ENCODE data around the gene JCAD.
"Not testable (repeated sequence)": the region's sequence is repeated elsewhere in the genome, so short reads cannot be mapped to it uniquely, and the experiment has no call there.

Gene JCAD

DNA sequence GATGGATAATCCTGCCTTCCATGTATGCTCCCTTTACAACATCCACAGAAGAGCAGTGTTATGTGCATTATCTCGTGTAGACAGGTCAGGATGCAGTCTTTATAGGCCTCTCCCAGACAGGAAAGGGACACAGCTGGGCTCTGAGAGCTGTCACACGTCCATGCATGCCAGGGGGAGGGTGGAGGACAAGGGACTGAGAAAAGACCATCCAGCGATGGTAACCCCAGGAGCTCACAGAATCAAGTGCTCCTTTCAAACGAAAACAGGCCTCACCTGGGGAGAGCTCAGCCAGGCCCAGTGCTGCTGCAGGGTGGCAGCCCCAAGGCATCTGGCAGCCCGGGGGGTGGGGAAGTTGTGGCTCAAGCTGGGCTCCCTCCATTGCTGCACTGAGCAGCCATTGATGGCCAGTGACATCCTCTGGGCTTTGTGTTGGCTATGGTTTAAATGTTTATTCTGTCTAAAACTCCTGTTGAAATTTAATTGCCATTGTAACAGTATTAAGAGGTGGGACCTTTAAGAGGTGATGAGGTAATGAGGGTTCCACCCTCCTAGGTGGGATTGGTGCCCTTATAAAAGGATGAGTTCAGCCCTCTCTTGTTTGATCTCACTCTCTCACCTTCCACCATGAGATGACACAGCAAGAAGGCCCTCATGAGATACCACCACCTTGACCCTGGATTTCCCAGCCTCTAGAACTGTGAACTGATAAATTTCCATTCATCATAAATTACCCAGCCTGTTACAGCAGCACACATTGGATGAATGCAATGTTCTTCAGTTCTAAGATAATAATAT lies 15.7 kb downstream of the JCAD start:
- no peak for DNase-seq

DNA sequence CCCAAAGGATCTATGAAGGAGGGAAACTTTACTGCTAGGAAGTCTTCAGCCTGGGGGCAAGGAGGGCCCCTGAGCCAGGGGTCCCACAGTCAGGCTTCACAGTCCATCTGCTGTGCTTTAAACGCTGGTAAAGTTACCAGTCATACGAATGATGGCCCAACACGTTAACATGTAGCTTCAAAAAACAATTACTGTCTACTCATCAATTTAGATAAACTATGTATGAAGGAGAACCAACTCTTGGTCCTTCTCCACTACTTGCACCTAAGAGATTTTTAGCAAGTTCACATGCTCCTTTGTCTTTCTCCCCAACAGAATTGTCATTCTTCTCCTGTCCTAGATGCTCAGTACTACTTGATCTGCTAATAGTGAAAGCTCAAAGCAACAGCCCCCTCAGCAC lies 16.6 kb downstream of the JCAD start:
- DNase-seq = no peak

DNA sequence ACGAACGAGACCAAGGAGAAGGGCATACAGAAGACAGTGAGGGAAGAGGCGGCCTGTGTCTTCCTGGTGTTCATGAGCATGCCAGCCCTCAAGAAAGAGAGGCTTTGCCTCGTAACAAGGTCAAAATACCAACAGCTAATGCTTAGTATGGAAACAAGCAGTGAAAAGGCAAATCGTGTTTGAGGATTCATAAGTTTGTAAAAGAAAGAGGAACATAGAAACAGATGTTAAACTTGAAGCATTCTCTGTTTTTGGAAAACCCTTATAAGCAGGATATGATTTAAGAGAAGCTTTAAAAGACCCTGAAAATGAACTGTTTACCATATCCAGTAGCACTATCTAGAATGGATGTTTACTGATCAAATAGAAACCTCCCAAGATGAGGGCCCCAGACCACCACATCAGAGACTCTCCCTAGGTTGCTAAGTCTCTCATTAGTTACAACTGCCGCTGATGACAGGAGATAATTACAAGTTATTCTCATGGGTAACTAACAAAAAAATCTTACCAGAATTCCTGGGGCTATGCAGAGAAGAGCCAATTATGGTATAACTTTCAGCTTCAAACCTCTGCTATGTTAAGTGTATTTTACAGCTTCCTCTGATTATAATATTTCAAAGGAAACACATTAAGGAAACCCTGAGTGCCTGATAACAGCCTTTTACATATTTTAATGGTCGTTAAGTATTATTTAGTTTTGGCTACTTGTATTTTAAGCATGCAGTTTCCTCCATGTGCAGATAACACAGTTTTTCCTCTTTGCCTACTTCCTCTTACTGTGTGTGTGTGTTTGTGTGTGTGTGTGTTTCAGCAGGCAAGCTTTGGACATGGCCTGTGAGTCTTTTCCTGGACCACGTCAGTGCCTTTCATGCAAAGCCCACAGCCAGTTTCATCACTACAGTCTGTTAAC lies 17.9 kb downstream of the JCAD start:
- DNase-seq = no peak

DNA sequence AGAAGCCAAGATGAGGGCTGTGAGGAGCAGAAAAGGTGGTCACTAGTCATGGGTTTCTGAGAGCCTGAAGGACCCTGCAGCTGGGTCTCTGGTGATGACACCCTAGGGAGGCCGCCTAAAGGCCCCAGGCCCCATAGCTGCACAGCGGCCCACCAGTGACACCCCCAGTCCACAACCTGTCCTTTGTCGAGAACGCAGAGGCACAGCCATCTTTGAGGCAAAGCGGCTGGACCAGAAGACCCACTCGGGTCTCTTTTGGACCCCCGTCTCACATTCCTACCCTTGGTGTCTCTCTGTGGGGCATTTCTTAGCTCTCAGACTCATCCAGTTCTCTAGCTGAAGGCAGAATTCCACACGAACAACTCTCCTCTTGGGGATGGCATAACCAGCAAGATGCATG lies 18.8 kb downstream of the JCAD start:
- DNase-seq = no peak

DNA sequence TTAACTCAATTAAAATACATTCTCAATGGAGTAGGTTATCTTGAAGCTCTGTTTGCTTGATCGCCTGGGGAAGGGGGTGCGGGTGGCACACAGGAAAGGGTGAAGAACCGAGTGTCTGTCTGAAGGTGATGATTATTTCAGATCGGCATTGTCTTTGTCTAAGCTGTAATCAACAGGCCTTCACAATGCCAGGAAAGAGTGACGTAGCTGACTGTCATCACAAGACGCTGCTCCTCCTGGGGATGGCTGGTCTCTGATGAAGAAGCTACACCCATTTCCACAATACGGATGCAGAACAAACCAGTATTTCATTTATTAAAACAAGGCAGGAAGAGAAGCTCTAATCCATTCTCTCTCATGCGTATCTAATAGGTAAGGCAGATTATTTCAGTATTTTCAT lies 19.4 kb downstream of the JCAD start:
- DNase-seq = no peak

DNA sequence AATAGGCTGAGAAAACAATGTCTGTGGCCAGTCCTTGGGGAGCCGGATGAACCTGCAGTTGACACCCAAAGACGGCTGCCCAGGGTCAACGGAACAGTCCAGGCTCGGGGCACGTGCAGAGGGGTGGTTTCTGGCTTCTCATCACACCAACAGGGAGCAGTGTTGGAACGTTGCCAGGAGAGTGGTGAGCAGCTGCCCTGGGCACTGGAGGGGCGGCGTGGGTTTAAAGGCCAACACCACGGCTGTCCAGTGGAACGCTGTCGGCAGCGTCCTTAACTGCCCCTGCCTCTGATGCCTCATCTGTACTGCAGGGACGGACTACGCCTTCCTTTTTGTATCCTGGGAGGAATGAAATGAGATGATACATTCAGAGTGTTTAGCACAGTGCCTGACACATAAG lies 19.8 kb downstream of the JCAD start:
- no peak for DNase-seq

DNA sequence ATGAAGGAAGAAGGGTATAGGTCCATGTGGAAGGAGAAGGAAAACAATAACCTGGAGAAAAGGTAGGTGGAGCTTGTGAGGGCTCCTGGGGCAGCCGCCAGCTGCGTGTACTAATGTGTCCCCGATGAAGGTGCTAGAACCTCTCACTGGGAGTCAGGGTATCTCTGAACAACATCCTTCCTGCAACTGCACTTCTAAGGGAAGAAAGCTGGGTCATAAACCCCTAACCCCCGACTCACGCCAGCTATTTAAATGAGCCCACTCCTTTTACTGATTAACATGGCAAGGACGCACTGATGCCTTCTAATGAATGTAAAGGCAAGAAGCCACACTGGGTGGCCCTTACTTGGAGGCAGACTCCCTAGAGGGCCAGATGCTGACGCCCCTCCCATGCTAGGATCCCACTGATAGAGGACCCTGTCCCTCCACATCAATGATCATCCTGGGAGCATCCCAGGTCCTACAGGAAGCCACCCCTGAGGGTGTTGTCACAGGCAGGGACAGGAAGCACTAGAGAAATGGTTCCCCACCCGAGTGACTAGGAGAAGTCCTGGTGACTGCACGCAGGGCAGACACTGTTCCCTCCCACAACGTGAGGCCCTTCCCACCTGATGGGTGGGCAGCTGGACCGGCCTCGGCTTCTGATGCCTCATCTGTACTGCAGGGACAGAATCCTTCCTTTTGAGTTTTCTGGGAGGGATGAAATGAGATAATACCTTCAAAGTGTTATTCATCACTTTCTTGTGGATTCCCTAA lies 20.4 kb downstream of the JCAD start:
- no peak for DNase-seq

DNA sequence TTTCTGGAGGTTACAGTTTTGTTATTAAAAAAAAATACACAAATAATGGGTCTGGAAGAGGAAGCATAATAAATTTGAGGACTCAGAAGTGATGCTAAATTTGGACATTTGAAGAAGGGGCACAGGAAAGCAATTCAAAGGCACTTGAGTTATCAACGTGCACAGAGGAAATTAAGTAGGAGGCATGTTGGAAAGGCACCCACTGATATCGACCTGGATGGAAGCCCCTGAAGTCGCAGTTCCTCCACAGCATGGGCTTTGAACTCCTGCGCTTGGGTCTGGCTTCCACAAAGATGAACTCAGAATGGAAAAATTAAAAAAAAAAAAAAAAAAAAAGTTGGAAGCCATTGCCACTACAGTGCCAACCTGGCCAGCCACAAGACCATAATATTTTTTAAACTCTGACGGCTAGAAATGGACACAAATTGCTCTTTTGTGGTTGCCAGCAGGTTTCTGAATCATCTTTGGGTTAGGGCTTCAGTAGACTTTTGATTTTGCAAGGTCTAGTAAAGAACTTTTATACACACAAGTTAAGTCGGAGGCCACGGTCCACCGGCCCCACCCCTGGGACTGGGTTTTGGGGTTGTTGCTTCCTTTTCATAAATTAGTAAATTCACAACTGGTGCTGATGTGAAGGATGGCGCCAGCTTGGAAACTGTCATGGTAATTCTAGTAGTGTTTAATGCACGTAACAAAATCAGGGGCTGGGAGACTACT lies 21.6 kb downstream of the JCAD start:
- no peak for DNase-seq

DNA sequence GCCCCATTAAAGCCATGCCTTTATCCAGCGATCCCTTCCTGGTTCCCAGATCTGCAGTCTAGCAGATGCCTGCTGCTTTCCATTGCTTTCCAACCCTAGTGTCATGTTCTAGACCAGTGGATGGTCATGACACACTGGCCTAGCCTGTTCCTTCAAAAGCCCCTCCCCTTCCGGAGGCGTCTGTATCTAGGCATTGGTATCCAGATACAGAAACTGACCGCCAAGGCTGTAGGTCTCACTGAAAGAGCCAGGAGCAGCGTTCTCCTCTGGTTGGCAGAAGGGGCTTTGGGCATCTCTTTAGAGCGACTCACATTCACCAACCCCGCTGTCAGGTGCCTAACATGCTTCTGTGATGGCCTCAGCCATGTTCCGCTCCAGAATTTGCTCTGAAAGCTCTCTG lies 22.6 kb downstream of the JCAD start:
- DNase-seq = no peak

DNA sequence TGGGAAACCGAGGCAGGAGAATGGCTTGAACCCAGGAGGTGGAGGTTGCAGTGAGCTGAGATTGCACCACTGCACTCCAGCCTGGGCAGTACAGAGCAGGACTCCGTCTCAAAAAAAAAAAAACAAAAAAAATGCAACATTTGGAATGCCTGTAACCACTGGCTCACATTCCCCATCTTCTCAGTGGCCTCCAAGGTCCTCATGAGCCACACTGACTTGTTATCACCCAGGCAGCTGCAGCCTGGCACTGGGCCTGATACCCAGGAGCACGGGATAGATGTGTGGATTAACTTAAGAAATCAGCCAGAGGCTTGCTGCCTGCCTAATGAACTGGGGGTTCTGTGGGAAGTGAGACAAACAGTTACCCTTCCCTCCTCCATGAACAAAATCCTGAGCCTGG lies 23.0 kb downstream of the JCAD start:
- DNase-seq = no peak

DNA sequence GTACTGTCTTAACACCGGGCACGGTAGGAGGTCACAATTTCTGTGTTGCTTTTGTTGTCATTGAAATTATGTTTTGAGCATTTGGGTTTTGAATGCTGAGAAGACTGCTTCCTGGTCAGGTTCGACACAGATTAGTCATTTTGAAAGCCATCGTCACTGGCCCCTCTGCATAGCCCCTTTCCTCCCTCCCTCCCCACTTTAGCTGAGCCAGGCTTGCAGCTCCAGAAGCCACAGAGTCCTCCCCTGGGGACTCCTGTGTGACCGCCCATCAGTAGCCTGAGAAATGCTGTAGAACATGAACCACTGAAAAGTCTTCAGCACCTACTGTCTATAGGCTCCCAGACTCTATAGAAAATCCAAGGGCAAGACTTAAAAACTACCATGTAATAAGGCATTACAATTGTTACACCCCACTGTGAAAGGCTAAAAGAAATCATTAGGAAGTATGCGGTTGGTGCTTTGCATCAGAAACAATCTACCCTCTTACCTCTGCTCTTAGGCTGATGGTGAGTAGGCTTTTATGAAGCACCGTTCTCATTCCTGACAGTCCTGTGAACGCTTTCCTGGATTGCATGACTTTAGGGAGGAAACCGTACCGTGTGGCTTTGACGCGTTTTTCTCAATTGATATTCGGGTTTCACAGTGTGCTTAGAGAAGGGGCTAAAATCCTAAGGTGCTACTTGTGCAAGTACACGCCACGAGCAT lies 24.8 kb downstream of the JCAD start:
- DNase-seq = peak in 1 of 5 donors; percentile 63

DNA sequence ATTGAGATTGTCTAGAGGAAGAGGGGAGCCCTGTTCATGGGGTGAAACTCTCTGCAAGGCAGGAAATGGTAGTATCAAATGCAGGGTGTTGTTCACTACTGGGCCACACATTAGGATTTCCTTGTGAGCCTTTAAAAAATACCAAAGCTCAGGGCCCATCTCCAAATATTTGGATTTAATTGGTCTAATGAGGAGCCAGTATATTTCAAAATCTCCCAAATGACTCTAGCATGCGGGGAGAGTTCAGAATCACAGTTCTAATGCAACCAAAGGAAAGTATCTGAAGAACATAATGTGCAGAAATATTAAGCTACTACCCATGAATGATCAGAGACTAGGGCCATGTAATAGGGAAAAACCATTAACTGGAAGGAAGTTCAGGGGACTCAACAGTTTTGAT lies 27.3 kb downstream of the JCAD start:
- no peak for DNase-seq

DNA sequence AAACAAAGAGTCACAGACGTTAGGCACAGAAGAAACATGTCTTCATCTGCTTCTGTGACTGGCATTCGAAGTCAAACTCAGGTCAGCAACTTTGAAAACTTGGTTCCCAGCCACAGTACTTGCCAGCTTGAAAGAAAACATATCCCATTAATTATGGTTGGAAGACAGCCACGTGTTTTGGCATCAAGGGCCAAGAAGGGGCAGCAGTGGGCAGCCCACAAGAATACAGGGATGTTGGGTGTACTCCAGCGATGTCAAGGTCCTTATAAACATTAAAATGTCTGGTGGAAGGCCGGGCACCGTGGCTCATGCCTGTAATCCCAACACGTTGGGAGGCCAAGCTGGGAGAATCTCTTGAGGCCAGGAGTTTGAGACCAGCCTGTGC lies 29.5 kb downstream of the JCAD start:
- no peak for DNase-seq

DNA sequence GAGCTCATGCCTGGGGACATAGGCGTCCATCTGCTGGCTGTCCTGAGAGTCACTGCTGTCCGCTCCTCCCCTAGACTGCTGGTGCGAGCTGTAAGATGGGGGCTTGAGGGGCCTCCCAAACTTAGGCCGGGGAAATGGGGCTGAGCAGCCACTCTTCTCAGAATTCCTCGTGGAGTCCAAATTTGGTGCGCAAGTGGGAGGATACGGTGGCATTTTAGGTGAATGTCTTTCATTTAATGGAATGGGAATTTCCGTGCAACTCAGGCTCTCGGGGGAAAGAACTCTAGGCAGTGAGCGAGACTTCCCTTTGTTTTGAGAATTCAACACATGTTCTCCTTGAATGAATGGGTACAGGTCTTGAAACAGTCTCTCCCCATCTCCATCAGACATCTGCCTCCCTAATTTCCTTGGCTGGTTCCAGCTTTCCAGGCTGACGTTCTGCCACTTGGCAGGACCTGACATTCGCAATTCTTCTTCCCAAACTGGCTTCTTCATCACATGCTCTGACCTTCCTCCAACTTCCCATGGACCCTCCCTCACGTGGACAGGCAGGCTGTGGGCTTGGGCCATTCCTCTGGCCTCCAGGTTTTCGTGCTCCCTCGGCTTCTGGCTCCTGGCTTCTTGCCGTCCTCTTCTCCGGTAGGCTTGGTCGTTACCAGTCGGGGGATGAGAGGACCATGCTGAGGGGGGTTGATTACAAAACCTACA lies 30.1 kb downstream of the JCAD start:
- no peak for DNase-seq

DNA sequence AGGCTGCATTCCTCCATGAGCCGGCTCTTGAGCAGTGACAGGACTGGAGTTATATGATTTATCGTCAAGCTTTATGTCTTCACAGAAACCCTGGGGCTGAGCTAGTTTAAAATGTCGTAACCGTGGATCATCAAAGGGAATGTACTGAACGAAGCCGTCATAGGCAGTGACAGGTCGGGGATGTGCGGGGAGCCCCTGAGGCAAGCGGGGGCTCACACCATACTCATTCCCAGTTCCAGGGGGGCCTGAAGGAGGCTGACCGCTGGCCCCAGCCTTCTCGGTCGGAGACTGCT lies 30.7 kb downstream of the JCAD start:
- no peak for DNase-seq

DNA sequence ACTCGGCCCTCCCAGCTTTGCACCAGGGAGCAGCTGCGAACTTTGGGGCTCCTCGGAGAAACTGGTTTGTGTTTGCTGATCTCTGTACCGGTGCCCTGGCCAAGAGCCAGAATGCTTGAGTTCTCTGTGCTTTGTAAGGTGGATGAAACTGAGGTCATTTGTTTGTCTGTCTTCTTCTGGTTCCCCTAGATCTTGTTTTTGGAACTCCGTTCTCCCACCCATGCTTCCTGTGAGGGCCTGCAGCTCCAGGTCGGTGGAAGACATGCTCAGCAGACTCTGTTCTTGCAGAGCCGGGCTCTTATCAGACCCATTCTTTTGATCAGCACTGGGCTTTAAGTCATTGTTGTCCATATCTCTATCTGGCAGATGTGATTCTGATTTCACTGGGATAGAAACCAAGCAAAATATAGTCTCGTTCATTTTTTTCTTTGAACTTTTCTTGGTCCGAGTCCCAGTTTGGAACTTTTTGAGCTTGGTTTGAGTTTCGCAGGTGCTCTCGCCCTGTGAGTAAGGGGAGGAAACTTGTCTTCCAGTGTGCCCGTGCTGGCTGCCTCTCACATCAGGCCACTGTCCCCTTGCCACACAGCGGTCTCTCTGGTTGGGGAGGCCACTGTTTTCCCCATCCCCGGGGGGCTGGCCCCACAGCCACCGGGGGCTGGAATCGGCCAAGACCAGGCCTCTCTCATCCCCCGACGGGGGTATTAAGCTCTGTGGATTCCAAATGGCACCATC lies 31.2 kb downstream of the JCAD start:
- peak in 2 of 5 donors; percentile 14 to 57 for DNase-seq

DNA sequence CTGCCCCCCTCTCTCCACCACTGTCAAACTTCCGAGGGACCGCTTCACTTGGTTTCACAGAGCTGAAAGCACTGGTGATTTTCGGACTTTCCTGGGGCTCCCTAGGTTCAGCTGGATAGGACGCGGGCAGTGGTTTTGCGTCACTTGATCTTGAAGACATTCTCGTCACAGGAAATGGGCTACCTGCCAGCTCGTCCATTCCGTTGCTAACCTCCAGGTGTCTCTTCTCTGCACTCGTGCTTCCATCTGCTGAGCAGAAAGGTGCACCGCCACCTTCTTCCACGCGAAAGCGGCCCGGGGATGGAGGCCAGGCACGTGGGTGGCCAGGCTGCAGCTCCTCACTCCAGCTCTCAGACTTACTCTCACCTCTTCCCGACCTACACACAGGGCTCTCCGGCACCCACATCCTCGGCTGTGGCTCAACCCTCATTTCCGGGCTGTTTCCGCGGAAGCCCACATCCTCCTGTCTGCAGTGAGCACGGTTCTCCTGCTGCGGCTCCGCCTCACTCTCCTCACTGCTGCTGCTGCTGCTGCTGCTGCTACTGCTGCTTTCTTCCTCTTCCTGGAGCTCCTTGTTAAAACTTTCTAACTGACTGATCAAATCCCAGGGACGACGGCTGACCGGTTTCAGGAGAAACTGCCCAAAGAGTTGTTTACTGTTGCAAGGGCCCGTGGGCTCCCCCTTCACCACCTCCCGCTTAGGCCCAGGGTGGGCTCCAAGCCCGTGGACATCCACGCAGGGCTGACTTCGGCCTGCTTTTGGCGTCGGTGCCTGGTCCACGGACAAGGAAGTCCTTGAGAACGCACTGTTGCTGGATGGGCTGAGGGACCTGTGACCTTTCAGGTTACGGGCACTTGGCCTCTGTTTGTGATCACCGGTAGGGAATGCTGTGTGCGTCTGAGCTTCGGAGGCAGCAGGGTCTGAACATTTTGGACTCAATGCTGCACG lies 32.1 kb downstream of the JCAD start:
- peak; percentile 48 to 97 (median 77) for DNase-seq

DNA sequence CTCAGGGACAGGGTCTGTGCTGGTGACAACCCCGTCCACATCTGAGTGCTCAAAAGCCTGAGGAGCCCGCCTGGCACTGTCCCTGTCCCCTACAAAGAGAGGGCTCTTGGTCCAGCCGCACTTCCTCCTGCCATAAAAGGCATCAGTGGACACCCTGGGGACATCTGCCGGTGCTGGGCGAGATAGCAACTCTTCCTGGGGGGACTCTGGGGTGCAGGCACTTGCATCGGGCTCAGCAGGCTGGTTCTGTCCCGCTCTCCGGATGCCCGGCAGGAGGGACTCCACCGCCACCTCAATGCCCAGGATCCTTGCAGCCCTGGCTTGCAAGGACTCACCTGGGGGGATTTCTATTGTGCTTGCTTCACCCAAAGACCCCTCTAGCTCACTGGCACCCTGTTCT lies 32.8 kb downstream of the JCAD start:
- DNase-seq = peak in 1 of 5 donors; percentile 6

DNA sequence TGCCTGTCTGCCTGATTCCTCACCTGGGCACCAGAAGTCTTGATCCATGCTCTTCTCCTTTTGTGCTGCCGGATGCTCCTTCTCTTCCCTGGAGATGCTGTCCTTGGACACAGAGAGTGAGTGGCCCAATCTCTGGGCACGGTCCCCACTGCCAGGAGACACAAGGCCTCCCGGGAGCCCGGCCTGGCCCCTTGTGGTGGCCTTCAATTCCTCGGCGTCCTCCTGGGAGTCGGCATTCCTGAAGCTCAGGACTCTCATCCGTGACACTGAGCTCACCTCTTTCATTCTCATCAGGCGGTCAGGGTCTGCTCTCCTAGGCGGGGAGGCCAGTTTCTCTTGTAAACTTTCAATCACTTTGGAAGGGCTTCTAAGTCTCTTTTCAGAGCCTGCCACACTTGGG lies 33.3 kb downstream of the JCAD start:
- DNase-seq = no peak

DNA sequence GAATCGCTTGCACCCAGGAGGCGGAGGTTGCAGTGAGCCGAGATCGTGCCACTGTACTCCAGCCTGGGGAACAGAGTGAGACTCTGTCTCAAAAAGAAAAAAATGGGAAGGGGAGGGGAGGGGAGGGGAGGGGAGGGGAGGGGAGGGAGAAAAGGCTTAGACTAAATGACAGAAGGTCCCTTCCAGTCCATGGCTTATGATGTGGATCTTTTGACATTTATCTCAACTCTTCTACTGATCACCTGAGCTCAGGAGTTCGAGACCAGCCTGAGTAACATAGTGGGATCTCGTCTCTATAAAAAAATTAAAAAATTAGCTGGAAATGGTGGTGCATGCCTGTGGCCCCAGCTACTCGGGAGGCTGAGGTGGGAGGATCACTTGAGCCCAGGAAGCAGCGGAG lies 34.0 kb downstream of the JCAD start:
- not testable (repeated sequence) for DNase-seq

Data from T-helper 1 cell (primary cell).